ENCODE results near the gene PLEK2. TPM values are rescaled to one million over a fixed set of nuclear protein-coding genes. Genes with fewer than 3 reads are reported as not detected.

PLEK2 gene
- polyA plus RNA-seq, 1 donor (not counting 4 experiments of a cell fraction or from before 2014, with no cell fraction given), result 219 TPM

GRCh38 chr14:67420102-67420739 lies 8.3 kb upstream of the PLEK2 start:
- no peak overlapping the region for H2AFZ ChIP-seq (ENCODE audit: control insufficient read depth, low read length)
- H3K4me1 ChIP-seq (ENCODE audit: control insufficient read depth, extremely low read depth, insufficient read depth, low read length), result peaks cover 42% of the 10 kb centered on the region
- no peaks in the 10 kb centered on the region for H3K27me3 ChIP-seq (ENCODE audit: control insufficient read depth, extremely low read depth, insufficient read depth, low read length)
- H3K9me3 ChIP-seq (ENCODE audit: control insufficient read depth, low read depth, low read length), result no peaks in the 10 kb centered on the region
- H3K36me3 ChIP-seq (ENCODE audit: control insufficient read depth in 2 of 2, extremely low read depth in 1 of 2, insufficient read depth in 2 of 2, low read length in 2 of 2), result no peaks in the 10 kb centered on the region
- no peaks in the 10 kb centered on the region for H3K79me2 ChIP-seq (ENCODE audit: control insufficient read depth, insufficient read depth, low read length)
- dilution Hi-C loops (cut with MboI; ENCODE audit: extremely low pct_ligation_motif_present, low sequenced_read_pairs), result no loop called here
- no peaks in the 10 kb centered on the region for H4K20me1 ChIP-seq (ENCODE audit: control insufficient read depth, extremely low read depth, insufficient read depth, low read length)
- H3K9me1 ChIP-seq (ENCODE audit: control insufficient read depth, extremely low read depth, insufficient read depth, low read length), result no peaks in the 10 kb centered on the region
- H3K4me3 ChIP-seq (ENCODE audit: control insufficient read depth in 2 of 3, extremely low read depth in 1 of 3, insufficient read depth in 2 of 3, low read depth in 1 of 3, low read length in 3 of 3), result no peak overlapping the region
- FAIRE-seq, result no peak
- DNase-seq (ENCODE audit: low read depth, low spot score), result no peak
- no peak overlapping the region for H3K9ac ChIP-seq (ENCODE audit: control insufficient read depth, extremely low read depth, insufficient read depth, low read length)
- H3K27ac ChIP-seq (ENCODE audit: control insufficient read depth, insufficient read depth, low read length), result peak overlapping the region; percentile 95
- no peak for TF ChIP-seq EZH2 (IDR thresholded peaks at IDR 0.05; ENCODE audit: low read length)
- TF ChIP-seq, protein P1, sequence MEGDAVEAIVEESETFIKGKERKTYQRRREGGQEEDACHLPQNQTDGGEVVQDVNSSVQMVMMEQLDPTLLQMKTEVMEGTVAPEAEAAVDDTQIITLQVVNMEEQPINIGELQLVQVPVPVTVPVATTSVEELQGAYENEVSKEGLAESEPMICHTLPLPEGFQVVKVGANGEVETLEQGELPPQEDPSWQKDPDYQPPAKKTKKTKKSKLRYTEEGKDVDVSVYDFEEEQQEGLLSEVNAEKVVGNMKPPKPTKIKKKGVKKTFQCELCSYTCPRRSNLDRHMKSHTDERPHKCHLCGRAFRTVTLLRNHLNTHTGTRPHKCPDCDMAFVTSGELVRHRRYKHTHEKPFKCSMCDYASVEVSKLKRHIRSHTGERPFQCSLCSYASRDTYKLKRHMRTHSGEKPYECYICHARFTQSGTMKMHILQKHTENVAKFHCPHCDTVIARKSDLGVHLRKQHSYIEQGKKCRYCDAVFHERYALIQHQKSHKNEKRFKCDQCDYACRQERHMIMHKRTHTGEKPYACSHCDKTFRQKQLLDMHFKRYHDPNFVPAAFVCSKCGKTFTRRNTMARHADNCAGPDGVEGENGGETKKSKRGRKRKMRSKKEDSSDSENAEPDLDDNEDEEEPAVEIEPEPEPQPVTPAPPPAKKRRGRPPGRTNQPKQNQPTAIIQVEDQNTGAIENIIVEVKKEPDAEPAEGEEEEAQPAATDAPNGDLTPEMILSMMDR (optimal IDR thresholded peaks at IDR 0.05 in 1 of 3, IDR thresholded peaks at IDR 0.05 in 1 of 3, conservative IDR thresholded peaks at IDR 0.05 in 1 of 3; ENCODE audit: extremely low read depth in 1 of 3, insufficient read depth in 2 of 3, low read length in 3 of 3), result peak; percentile 36 to 64 (median 36)
- H3K4me2 ChIP-seq (ENCODE audit: control insufficient read depth, extremely low read depth, insufficient read depth, low read depth, low read length), result no peak overlapping the region

DNA sequence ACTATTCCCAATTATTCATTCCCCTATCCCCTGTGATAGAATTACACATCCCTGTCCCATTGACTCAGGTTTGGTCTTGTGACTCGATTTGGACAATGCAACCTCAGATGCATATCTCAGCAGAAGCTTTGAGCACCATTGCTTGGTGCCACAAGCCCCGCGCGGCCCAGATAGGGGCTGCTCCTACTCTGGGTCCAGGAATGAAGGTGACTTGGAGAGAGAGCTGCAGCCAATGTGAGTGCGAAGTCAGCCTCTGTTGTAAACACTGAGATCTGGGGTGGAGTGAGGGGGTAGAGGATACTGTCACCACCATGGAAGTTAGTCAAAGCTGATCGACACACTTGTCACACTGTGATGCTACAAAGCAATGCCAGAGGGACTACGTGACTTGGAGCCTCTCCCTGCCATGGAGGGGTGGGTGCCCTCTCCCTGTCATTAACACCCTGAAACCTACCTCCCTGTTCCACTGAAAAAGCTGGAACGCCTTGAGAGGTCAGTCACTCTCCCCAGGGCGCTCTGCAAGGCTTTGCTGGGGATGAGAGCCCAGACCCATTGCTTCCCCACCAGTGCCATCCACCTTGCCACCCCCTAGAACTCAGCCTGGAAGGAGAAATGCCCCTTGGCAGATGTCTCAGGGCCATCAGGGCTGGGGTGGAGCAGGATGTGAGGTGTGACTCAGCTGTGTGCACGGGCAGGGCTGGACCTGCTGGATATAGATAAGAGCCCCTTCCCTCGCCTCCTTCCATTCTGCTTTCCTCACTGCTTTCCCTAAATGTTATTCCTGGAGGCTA lies 6.6 kb upstream of the PLEK2 start:
- no peaks in the 10 kb centered on the region for H3K9me3 ChIP-seq (ENCODE audit: control insufficient read depth, low read depth, low read length)
- DNase-seq (ENCODE audit: low read depth, low spot score) (no peak), FAIRE-seq (peak; percentile 51)
- H3K4me1 ChIP-seq (ENCODE audit: control insufficient read depth, extremely low read depth, insufficient read depth, low read length), result peaks cover 57% of the 10 kb centered on the region
- H3K4me3 ChIP-seq (ENCODE audit: control insufficient read depth in 2 of 3, extremely low read depth in 1 of 3, insufficient read depth in 2 of 3, low read depth in 1 of 3, low read length in 3 of 3), result peak overlapping the region in 1 of 3 experiments; percentile 22
- H4K20me1 ChIP-seq (ENCODE audit: control insufficient read depth, extremely low read depth, insufficient read depth, low read length), result no peaks in the 10 kb centered on the region
- no peaks in the 10 kb centered on the region for H3K79me2 ChIP-seq (ENCODE audit: control insufficient read depth, insufficient read depth, low read length)
- H3K9me1 ChIP-seq (ENCODE audit: control insufficient read depth, extremely low read depth, insufficient read depth, low read length), result no peaks in the 10 kb centered on the region
- no peaks in the 10 kb centered on the region for H3K36me3 ChIP-seq (ENCODE audit: control insufficient read depth in 2 of 2, extremely low read depth in 1 of 2, insufficient read depth in 2 of 2, low read length in 2 of 2)
- H3K27ac ChIP-seq (ENCODE audit: control insufficient read depth, insufficient read depth, low read length), result peak overlapping the region; percentile 95
- dilution Hi-C loops (cut with MboI; ENCODE audit: extremely low pct_ligation_motif_present, low sequenced_read_pairs), result no loop called here
- peak overlapping the region; percentile 76 for H3K4me2 ChIP-seq (ENCODE audit: control insufficient read depth, extremely low read depth, insufficient read depth, low read depth, low read length)
- H3K27me3 ChIP-seq (ENCODE audit: control insufficient read depth, extremely low read depth, insufficient read depth, low read length), result no peaks in the 10 kb centered on the region
- peak overlapping the region; percentile 63 for H3K9ac ChIP-seq (ENCODE audit: control insufficient read depth, extremely low read depth, insufficient read depth, low read length)
- TF ChIP-seq EZH2 (IDR thresholded peaks at IDR 0.05; ENCODE audit: low read length), result no peak
- TF ChIP-seq, protein P1 (optimal IDR thresholded peaks at IDR 0.05 in 1 of 3, IDR thresholded peaks at IDR 0.05 in 1 of 3, conservative IDR thresholded peaks at IDR 0.05 in 1 of 3; ENCODE audit: extremely low read depth in 1 of 3, insufficient read depth in 2 of 3, low read length in 3 of 3), result no peak
- no peak overlapping the region for H2AFZ ChIP-seq (ENCODE audit: control insufficient read depth, low read length)
